Stimulated activated naive CD8-positive, alpha-beta T cell treated with anti-CD3 and anti-CD28 coated beads, Interleukin-15, Interleukin-2, amounts not matched to agents 100 U/mL and 50 U/mL, for 24 hours (primary cell): ENCODE results near the gene GFER.

ENCODE experiments used
- ATAC-seq: fragments of 150-1000 bp; cut with Tn5 transposase; one replicate; pipeline ENCODE4 v1.10.0; 2021
- DNase-seq: peaks from one replicate; pipeline ENCODE4 v3.0.0; 2021

The GFER gene

DNA sequence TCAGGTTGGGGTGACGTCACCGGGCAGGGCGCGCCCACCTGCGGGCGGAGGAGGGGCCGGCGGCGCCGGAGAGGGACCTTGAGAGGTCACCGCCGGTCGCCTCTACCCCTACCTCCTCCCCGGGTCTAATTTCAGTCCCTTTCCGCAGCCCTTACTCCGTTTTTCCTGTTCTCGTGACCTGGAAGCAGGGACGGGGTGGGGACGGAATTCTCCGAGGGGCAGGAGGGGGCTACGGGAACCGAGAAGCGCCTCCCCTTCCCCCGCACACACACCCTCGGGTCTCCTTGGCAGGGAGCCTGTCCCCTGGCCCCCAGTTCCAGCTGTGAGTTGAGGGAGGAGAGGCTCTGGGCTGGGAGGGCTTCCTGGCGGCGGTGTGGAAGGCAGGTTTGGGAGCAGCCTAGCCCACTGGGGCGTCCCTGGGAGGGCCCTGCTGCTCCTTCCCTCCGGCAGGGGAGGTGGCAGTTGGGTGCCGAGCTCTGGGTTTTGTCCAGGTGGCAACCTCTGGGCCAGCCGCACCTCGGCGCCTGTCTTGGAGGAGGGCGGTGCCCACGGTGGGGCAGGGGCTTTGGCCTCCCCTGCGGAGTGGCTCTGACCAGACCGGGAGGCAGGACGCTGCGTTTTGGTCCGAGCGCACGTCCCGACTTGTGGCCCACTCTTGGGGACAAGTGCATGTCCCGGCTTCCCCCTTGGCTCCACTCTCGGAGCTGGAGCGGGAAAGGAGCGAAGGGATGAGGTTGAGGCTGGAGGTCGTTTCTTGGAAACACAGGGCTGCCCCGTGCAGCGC, 6.5 kb downstream of the GFER start:
- peak; percentile 4 for ATAC-seq
- DNase-seq: peak; percentile 67

DNA sequence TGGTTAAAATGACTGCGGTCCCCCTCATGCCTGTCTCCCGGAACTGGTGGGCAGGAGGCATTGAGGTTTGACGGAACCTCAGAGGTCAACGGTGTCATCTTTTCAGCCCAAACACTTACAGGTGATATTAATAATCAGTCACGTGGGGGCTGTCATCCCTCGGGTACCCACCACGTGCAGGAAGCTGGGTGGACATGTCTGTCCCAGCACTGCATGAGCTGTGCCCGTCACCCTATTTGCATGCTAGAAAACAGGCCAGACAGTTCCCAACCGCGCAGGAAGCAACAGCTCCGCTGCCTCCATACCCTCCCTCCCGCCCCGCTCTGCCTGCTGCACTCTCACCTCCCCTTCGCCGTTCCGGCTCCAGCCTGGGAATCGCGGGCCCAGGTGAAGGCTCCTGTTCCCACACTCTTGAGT, 7.2 kb downstream of the GFER start:
- ATAC-seq (peak; percentile 38), DNase-seq (peak; percentile 69)

DNA sequence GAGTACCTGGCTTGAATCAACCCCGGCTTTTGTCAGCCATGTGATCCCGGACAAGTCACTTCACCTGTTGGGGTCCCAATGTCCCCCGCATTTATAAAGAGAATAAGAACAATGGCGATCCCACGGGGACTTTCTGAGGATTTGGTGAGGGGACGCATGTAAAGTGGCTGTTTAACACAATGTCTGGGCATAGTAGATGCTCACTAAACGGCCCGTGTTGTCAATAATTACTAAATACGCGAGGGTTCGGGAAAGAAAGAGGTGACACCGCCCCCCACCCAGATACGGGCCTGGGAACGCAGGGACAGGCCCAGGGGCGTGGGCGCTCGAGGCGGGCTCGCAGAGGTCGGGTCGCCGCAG, 7.6 kb downstream of the GFER start:
- ATAC-seq (no peak), DNase-seq (no peak)

DNA sequence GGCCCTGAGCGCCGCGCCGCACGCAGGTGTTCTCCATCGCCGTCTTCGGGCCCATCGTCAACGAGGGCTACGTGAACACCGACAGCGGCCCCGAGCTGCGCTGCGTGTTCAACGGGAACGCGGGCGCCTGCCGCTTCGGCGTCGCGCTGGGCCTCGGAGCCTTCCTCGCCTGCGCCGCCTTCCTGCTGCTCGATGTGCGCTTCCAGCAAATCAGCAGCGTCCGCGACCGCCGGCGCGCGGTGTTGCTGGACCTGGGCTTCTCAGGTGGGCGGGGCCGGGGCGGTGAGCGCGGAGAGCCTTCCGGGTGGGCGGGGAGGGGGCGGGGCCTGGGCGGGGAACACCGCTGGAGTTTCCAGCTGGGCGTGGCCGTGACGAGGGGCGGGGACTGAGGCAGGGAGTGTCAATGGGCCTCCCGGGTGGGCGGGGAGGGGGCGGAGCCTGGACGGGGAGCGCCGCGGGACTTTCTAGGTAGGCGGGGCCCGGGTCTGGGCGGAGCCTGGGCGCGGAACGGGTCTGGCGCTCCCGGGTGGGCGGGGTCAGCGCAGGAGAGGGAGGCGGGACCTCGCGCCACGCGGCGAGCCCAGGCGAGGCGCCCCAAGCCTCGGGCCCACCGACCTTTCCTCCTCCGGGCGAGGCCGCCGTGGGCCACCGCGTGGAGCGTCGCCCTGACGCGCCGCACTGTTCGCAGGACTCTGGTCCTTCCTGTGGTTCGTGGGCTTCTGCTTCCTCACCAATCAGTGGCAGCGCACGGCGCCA, 8.1 kb downstream of the GFER start:
- ATAC-seq: peak; percentile 65
- peak; percentile 98 for DNase-seq

DNA sequence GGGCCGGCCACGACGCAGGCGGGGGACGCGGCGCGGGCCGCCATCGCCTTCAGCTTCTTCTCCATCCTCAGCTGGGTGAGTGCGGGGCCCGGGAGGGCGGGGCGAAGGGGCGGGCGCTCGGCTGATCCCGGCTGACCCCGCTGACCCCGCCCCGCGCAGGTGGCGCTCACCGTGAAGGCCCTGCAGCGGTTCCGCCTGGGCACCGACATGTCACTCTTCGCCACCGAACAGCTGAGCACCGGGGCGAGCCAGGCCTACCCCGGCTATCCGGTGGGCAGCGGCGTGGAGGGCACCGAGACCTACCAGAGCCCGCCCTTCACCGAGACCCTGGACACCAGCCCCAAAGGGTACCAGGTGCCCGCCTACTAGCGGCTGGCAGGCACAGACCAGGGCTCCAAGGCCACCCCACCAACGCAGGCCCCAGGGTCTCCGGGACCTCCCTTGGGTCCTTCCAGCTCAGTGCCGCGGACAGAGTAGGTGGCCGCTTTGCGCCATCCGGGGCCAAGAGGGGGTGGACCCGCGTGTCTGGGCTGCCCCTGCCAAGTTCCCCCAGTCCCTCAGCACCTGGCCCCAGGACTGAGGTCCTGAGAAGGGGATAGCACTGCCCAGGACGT, 8.8 kb downstream of the GFER start:
- no peak for ATAC-seq

DNA sequence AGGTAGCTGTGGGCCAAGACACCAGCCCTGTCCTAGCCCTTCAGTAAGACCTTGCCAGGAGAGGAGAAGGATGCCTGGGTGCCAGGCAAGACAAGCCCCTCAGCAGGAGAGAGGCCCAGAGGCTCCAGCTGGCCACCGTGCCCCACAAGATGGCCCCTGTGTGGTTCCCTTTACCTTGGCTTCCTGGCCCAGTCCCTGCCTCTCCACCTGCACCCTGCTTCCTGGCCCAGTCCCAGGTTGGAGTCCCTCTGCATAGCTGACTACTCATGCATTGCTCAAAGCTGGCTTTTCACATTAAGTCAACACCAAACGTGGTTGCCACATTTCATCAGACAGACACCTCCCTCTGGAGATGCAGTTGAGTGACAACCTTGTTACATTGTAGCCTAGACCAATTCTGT, 9.7 kb downstream of the GFER start:
- no peak for ATAC-seq
- no peak for DNase-seq

More for the DNA sequence above, 8.8 kb downstream of the GFER start:
- DNase-seq: no peak

DNA sequence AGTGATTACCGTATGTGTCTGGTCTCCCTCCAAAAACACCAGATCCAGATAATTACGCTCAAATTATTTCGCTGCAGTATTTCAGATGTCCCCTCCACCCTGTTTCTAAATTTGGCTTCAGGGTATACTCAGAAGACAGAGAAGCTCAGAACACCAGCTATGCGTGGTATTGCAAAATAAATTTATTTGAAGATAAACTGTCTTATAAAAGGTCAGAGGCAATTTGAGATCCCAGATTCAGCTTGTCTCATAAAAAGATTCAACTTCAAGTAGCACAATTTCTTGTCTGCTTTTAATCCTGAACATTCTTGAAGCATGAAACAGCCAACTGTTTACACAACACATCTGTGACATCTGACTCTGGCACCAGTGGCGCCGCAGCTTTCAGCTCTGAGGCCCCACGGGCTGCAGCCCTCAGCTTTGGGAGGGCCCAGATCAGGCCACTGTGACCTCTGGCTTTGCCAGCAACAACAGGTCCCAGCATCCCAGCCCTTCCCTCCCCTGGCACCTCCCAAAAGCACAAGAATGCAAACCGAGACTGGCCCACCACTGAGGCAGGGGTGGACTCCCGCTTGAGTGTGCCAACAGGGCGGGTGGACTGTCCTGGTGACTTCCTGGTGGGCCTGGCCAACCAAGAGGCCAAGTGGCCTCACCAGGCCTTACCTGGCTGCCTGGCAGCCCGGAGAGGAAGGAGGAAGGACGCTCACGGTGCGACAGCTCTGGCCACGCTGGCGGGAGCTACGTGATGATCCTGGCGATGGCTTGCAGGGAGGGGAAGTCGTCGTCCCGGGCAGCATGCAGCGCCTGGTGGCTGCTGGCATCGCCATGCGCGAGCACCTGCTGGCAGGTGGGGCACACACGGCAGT, 13.7 kb downstream of the GFER start:
- ATAC-seq: no peak

DNA sequence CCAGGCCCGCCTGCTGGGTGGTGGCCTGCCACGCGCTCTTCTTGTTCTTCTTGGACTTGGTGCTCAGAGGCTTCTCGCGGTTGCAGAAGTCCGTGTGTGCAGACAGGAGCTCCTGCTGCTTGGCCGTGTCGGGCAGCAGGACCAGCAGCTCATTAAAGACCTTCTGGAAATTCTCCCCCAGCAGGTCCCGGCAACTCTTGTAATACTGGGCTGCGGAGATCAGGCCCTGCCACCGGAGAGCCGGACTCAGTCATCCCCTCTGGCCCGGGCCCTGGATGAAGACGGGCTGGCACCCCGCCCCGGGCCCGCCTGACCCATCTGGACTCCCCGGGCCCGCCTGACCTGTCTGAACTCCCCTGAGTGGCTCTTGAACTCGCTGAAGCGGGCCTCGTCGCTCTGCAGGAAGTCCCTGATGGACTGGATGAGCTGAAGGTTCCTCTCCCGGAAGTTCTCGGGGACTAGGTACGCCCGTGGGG, 14.4 kb downstream of the GFER start:
- ATAC-seq (no peak), DNase-seq (no peak)

More for the DNA sequence above, 13.7 kb downstream of the GFER start:
- DNase-seq: no peak

DNA sequence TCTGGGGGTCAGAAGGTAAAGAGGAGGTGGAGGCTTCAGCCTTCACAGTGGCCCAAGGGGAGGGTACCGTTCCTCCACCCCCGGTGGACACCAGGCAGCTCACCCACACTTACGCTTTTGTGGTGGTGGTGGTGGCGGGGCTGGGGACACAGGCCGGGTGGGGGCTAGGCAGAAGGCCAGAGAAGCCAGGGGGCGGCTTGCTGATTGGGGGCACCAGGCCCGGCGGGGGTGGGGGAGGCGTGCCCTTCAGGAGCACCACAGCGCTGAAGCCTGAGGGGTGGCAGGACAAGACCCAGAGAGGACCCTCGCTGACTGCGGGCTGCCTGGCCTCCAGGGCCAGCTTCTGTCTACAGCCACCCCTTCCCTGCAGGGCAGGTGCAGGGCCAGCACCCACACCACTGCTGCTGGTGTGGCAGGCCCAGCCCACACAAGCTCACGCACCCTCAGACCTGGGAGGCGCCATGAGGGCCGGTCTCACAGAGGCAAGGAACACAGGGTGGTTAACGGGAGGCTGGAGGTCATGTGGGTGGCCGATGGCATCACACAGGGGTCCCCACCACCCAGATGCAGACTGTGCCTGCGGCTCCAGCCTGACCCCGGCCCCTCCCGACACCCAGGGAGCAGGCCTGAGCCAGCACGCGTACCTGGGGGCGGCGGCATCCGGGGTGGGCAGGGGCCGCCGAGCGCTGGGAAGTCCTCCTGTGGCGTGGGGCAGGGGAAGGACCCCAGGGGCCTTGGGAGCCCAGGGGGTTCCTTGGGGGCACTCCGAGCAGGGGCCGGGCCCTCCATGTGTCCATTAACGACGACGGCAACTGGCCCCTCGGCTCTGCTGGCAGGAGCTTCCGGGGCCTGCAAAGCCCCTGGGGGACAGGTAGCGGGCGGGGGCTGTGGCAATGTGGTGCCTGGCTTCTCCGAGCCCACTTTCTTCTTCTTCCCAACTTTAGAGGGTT, 15.1 kb downstream of the GFER start:
- ATAC-seq (no peak), DNase-seq (no peak)

DNA sequence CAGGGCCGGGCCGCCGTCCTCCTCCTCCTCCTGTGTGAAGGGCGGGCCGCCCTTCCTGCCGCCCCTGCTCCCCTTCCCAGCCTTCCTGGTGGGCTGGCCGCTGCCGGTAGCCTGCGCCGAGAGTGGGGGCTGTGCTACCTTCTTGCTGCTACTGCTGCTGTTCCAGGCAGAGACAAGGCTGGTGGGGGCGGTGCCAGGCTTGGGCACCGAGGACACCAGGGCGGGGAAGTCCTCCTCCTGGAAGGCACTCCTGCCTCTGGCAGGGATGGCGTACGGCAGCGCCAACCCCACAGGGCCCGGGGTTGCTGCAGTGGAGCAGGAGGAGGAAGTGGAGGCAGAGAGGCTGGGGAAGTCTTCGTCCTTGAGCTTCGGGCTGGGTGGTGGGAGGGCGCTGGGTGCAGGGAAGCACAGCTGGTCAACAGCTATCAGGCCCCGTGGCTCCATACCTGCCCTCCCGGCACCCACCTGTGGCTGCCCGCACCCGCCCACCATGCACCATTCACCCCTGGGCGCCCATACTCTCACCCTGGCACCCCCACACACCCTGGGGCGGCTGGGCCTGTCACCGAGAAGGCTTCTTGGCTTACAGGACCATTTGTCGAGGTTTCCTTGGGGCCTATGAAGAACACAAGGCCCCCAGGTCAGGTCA, 16.0 kb downstream of the GFER start:
- ATAC-seq: no peak
- no peak for DNase-seq

DNA sequence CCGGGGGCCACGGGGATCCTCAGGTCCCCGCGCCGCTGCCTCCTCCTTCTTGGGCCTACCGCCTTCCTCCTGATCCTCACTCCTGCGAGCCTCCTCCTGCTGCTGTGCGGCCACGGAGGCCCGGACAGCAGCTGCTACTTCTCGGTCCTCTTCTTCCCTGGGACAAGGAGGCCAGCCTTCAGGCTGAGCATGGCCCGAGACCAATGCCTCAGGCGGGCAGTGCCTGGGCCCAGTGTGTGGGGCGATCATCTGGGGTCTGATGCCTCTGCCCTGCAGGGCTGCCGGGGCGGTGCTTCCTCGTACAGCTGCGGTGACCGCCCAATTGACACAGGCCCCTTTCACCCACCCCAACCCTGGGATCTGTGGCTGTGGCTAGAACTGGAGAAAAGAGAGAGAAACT, 17.0 kb downstream of the GFER start:
- no peak for ATAC-seq
- no peak for DNase-seq

DNA sequence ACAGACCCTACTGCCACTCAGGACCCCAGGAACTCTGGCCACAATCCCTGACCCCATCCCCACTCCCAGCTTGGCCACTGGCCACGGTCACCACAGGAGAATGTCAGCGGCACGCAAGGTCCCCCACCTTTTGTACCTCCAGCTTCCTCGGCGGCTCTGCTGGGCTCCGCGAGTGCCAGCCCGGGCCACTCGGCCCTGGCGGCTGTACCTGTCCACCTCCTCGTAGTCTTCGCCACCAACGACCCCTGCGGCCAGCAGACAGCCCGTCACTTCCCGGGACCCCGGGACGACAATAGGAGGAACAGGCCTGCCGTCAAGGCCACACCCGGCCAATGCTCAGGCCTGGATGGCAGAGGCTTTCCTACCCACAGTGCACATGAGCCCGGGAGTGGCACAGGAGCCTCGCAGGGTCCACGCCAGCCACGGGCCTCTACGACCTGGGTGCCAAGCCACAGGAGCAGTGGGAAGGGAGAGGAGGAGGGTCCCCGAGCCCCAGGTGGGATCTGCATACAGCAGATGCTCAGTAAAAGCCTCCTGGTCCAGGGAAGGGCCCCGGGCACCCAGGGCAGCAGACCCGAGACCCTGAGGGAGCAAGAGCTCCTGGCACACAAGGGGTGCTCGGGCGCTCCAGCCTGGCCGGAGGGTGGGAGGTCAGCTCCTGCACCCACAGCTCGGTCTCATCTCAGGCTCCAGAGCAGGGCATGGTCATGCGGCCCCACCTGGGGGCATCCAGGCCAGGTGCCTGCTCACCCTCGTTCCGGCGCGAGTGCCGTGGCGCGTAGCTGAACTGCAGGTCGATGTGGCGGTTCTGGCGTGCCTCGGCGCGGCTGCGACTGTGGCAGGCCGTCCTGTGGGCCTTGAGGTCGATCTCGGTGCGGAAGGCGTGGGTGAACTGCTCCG, 17.7 kb downstream of the GFER start:
- DNase-seq (no peak), ATAC-seq (no peak)

DNA sequence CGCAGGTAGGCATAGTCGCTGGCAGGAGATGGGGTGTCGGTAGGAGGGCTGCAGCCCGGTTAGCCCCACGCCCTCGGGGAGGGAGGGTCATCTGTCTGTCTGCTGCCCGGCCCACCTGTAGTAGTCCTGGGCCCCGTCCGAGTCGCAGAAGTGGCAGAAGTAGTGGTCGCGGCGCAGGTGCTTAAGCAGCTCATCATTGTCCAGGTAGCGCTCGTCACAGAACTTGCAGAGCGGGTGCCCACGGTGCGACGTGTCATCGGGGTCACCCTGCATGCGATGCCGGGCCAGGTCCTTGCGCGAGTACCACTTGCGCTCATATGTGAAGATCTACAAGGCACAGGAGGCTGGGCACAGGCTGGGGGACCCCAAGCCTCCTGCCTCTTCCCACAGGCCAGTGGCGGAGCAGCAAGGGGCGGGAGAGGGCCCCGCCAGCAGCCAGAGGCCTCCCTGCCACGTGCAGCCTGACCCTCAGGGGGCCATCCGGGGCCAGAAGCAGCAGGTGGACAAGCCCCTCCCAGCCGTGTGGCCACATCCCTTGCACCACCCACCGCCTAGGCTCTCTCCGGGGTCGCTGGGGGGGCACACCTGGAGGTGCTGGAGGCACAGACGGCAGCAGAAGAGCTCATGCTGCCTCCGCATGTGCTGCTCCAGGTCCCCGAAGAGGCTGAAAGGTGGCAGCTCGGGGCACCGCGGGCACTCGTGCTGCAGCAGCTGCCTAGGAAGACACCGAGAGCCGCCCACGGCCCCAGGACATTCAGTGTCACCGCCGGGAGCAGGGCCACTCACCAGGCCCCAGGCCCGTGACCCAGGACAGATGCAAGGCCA, 18.6 kb downstream of the GFER start:
- DNase-seq (no peak), ATAC-seq (no peak)

DNA sequence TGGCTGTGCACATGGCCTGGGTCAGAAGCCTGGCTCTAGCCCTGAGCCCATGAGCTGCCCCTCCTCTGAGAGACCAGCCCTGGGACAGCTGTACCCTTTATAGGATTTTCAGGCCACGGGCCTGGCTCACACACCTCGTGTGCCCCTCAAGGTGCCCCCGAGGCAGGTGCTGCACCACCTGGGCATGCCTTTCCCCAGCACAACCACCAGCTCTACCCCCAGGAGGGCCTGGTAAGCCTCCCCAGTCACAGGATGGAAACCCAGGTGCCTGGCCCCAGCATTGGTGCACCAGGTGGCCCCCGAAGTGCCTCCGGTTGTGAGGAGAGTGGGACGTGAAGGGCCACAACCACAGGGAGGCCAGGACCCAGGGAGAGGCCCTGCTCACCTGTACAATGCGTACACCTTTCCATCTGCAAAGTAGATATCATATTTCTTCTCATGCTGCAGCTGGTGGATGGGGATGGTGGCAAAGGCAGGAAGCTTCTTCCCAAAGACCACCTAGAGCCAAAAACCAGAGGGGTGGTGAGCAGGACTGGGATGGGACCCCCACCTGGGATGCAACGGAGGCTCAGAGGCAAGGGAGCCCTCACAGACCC, 19.3 kb downstream of the GFER start:
- DNase-seq (no peak), ATAC-seq (no peak)

DNA sequence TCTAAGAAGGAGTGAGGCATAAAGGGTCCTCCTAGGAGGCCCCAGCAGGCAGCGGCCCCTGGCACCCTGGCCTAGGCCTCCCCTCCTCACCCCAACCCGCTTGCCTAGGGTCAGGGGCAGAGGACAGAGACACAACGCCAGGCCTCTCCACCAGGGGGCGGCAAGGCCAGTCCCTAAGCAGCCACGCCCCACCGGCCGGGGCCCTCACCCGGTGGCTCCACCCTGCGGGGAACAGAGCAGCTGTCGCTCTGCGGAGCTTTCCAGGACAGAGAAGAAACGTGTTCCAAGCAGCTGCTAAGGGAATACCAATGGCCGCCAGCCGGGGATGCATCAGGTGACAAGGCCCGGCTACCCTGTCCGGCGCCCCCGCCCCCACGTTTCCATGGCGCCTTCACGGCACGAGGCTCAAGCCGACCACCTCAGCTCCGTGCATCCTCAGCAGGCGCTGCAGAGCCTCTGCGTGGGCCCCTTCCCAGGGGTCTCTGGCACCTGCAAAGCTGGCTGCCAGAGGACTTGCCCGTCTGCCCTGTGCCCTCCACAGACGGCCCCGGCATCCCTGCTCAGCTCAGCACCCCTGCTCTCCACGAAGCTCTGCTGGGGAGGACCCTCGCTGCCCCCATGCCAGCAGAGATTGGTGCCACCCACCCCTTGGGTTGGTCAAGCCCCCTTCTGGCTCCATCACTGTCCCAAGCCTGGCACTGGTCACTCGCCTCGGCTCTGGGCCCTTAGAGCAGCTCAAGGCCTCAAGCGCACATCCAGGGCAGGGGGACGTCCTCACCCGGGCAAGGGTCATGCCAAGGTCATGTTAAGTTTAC, 20.0 kb downstream of the GFER start:
- ATAC-seq (peak; percentile 83), DNase-seq (peak; percentile 94)

DNA sequence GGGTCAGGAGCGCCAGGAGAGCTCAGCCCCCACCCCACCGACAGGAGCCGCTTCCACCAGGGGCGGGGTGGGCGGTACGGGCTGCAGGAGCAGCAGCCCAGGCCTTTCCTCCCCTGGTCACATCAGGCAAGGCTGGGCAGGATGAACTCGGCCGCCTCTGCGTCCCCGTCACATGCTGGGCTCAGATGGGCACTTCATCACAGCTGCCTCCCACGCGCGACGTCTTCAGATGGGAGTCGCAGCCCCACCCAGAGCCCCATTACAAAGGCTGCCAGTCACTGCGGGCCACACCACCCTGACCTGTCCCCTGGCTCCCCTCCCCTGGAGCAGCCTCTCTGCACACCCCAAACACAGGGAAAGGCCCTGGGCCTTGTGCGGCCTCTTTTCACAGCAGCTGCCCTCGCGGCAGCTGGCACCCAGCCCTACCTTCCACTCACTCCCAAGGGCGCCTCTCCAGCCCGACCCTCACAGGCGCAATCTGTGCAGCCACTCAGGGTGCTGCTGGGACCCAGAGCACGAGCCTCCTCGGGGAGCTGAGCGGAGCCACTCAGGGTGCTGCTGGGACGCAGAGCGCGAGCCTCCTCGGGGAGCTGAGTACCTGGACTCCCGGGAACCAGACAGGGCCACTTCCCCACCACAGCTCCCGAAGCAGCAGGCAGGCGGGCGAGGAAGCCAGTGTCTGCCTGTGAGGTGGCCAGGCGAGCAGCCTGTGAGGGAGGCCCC, 21.0 kb downstream of the GFER start:
- ATAC-seq (no peak), DNase-seq (no peak)
